C4-2B (cell line): Measurements from ENCODE around the gene COL9A3.

Source experiments
- H3K27ac ChIP-seq: fragments of 450-650 bp; 2 replicates; pipeline ENCODE4 v1.5.1; 2017
- ZFX ChIP-seq: fragments of 450-650 bp; IDR thresholded peaks from 2 replicates; pipeline ENCODE4 v1.6.1; 2017
- TF ChIP-seq, protein P1 (sequence below): fragments of 450-650 bp; conservative IDR thresholded peaks from 2 replicates; pipeline ENCODE4 v1.5.1; 2017; ENCODE audit warnings: mild to moderate bottlenecking

Gene COL9A3

DNA sequence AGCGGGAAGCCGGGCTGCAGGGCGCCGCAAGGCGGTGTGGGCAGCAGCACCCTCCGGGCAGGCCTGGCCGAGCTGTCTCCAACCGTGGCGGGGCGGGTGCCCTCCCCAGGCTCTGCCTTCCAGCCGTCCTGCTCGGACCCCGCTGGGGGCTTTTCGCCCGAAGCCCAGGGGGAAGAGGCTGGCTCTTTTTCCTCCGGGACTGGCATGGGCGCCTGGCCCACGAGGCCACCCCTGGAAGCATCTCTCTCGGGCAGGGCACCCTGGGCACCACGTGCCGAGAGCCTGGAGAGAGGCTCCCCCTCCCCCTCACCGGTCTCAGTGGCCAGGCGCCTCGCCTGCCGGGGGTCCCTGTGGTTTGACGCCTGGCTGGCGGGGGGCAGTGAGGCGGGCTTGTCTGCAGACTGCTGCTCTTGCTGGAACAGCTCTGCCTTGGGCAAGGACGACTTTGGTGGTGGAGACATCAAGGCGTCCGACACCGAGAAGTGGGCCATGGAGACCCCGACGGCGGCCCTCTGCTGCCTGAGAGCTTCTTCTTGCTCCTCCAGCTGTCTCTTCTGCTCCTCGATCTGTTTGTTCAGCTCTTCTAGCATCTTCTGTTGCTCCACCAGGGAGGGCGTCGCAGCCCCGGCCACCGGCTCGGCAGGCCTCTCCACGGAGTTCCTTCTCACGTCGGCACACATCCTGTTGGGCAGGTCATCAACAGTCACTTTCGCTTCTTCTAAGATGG, 64.2 kb downstream of the COL9A3 start:
- no peak overlapping the region for H3K27ac ChIP-seq
- no peak for TF ChIP-seq ZFX

DNA sequence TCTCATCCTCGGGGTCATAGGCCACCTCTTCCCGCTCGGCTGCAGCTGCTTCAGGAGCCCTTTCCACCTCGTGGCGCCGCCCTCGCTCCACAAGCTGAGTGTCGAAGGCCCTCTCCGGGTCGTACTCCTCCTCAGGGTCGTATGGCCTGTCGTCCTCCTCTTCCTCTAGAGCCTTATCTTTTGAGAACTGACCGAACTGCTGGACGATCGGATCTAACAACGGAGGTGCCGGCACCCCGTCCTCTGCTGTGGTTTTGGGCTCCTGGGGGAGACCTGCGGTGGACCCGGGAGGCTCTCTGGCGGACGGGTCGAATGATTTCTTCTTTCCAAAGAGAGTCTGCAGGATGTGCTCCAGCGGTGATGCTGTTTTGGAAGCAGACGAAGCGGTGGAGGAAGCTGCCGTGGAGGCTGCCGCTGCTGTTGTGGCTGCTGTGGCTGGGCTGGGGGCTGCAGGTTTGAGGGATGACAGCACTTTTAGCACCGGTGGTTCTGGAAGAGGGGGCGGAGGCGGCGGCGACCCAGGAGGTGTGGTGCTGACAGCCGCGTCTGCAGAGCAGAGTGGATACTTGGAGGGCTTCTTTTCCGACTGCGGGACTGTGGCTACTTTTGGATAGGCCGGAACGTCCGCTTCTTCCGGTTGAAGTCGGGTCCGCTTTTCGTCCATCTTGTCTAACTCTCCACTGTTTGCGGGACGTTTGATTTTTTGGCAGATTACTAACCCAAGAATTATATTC, 65.0 kb downstream of the COL9A3 start:
- no peak for TF ChIP-seq ZFX
- TF ChIP-seq, protein P1, sequence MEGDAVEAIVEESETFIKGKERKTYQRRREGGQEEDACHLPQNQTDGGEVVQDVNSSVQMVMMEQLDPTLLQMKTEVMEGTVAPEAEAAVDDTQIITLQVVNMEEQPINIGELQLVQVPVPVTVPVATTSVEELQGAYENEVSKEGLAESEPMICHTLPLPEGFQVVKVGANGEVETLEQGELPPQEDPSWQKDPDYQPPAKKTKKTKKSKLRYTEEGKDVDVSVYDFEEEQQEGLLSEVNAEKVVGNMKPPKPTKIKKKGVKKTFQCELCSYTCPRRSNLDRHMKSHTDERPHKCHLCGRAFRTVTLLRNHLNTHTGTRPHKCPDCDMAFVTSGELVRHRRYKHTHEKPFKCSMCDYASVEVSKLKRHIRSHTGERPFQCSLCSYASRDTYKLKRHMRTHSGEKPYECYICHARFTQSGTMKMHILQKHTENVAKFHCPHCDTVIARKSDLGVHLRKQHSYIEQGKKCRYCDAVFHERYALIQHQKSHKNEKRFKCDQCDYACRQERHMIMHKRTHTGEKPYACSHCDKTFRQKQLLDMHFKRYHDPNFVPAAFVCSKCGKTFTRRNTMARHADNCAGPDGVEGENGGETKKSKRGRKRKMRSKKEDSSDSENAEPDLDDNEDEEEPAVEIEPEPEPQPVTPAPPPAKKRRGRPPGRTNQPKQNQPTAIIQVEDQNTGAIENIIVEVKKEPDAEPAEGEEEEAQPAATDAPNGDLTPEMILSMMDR: no peak
- no peak overlapping the region for H3K27ac ChIP-seq

DNA sequence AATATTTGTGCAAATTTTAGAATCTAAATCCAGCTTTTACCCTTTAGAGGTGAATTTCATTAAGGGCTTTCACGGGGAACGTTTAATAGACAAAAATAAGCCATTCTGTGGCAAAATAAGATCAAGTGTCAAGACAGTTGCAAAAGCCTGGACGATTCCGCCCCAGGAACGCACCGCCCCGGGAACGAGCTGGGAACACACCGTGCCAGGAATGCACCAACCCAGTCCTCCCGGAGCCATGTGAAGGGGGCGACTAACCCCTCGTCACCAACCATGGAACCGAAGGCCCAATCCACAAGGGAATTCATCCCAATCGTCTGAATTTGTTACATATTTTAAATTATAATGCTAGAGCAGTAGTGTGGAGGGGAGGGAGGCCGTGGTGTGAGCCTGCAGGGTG, 65.6 kb downstream of the COL9A3 start:
- H3K27ac ChIP-seq: no peak overlapping the region
- TF ChIP-seq, protein P1: no peak
- no peak for TF ChIP-seq ZFX

DNA sequence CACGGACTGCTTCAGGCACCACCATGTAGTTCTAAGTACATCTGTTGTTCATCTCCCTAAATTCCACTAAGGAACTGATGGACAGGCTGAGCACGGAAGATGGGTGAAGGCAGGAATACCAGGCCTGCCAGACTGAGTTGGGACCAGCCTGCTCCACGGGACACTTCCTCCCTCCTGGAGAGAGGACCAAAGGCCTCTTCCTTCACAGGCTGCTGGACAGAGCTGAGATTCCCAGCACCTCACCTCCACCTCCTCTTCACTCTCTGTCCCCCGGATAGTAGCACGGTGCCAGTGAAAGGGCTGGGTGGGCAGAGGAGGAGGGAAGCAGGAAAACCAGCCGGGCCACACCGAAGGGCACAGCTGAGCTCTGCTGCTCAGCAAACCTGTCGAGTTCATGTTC, 67.7 kb downstream of the COL9A3 start:
- TF ChIP-seq ZFX: no peak
- TF ChIP-seq, protein P1: no peak
- no peak overlapping the region for H3K27ac ChIP-seq

DNA sequence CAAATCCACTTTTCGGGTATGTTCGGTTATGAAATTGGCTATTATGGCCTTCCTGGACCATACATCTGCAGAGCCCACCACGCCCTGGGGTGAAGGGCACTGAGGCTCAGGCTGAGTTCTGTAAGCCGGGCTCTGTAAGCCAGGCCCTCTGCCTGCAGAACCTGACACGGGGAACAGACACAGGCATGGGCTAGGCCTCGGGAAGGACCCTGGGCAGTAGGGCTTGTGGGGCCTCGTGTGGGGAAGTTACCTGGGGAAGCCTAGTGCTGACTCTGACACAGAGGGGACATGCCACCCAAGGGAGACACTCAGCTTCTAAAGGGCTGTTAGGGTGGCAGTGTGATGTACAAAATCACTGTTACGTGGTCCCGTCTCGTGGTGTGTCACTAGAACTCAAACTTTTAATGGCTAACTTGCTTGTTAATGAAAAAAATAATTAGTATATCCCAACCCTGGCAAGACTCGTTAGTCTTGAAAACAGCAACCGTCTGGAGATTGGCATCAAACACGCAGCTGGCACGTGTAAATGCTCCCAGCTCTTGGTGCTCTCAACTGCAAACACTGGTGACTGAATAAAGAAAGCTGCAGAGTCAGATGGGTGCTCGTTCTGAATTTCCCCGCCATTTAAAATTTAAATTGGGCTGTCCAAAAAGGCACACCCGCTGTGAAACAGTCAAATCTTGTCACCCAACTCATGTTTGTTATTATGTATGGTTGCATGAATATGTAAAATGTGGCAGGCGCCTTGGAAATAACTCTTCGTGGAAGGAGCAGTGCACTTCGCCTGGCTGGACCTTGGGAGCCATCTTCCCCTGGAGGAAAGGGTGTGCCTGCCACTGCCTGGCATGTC, 68.4 kb downstream of the COL9A3 start:
- TF ChIP-seq, protein P1: no peak
- TF ChIP-seq ZFX: no peak
- H3K27ac ChIP-seq: no peak overlapping the region

DNA sequence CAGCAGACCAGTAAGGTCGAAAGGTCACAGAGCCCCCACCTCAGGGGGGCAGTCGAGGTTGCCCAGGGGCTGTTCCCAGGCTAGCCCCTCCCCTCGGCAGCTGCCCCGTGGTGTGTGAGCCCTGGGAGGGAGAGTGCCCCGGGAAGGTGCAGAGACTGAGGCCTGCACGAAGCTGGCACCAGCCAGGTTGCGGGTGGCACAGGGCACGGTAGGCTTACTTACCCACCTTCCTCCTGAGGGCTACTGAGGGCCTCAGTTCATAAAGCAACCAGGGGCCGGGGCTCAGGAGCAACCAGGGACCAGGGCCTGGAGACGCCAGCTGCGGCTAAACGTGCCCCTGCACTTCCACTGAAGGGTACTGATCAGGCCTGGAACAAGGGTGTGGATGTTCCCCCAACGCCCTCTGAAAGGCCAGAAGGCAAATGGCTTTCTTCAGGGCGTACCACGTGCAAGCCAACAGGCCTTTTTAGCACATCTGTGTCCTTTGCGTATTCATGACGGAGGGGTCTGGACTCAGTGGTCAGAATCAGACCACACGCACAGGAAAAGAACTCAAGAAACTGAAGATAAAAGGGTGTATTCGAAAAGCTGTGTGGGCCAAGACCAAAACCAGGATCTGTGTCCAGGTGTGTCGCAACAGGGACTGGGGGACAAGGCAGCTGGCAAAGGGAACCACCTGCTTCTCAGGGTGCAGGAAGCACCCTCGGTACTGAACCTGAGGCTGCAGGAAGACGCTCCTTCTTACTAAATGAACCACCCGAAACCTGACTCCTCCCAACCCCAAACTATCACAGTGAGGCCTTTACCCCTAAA, 69.3 kb downstream of the COL9A3 start:
- TF ChIP-seq, protein P1: no peak
- no peak for TF ChIP-seq ZFX
- H3K27ac ChIP-seq: no peak overlapping the region

DNA sequence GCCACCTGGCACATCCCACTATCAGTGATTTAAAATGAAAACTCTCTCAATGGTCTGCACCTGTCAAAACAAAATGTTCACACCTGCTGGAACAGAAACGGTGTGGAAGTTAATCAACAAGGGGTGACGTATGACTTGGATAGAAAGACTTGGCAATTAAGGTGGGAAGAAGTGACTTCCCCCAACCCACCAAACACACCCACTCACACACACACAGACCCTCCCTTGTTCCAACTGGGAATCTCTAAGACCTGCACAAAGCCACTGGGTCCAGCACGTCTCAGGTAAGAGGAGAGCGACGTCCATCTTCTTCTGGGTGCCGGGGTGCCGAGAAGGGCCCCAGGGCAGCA, 69.8 kb downstream of the COL9A3 start:
- H3K27ac ChIP-seq: no peak overlapping the region
- no peak for TF ChIP-seq ZFX
- TF ChIP-seq, protein P1: no peak
